PC-3 (cell line): ENCODE results near the gene SEMA4F. TPM values are rescaled to one million over a fixed set of nuclear protein-coding genes. Genes with fewer than 3 reads are reported as not detected.

ENCODE experiments used
- ATAC-seq: fragments of 200-7000 bp; cut with Tn5 transposase; 2 replicates; pipeline ENCODE4 v1.9.1; 2020; ENCODE audit warnings: mild to moderate bottlenecking, moderate library complexity
- BruUV-seq: library from RNA; stranded (reverse); fragments of 400-500 nt; replicated peaks from 2 replicates; lab custom pipeline; 2021; lab: Mats Ljungman, UMichigan
- CTCF ChIA-PET: fragments of 300-600 bp; sonication (Branson Sonifier 250); formaldehyde crosslinking; loops from one replicate; lab custom pipeline; 2022; ENCODE audit warnings: antibody characterized with exemption; lab: Charles Lee
- POLR2A ChIA-PET: fragments of 300-600 bp; sonication (Branson Sonifier 250); formaldehyde crosslinking; loops from one replicate; lab custom pipeline; 2022; ENCODE audit warnings: antibody characterized with exemption; ENCODE audit not compliant: unreplicated experiment; lab: Charles Lee
- DNase-seq: peaks from one replicate; pipeline ENCODE4 v3.0.0-alpha.2; 2015
- H2AFZ ChIP-seq: fragments of 300-600 bp; sonication (generic); 2 replicates; pipeline ENCODE4 v1.6.0; 2016; ENCODE audit warnings: antibody characterized with exemption, low read length
- H3F3A ChIP-seq: fragments of 300-600 bp; sonication (generic); one replicate; pipeline ENCODE4 v1.6.0; 2017; ENCODE audit warnings: antibody characterized with exemption, low read length, control low read depth, mild to moderate bottlenecking; ENCODE audit not compliant: unreplicated experiment
- H3K27ac ChIP-seq: fragments of 300-600 bp; sonication (generic); 2 replicates; pipeline ENCODE4 v1.5.1; 2016; ENCODE audit warnings: mild to moderate bottlenecking, low read length
- H3K27me3 ChIP-seq: fragments of 300-600 bp; sonication (generic); 2 replicates; pipeline ENCODE4 v1.6.1; 2016; ENCODE audit warnings: low read length, mixed read lengths
- H3K36me3 ChIP-seq: fragments of 300-600 bp; sonication (generic); 2 replicates; pipeline ENCODE4 v1.6.1; 2016; ENCODE audit warnings: low read depth, mixed run types, low read length, mixed read lengths
- H3K4me1 ChIP-seq: fragments of 300-600 bp; sonication (generic); 2 replicates; pipeline ENCODE4 v1.5.1; 2016; ENCODE audit warnings: low read length; ENCODE audit not compliant: insufficient read depth
- H3K4me2 ChIP-seq: fragments of 300-600 bp; sonication (generic); 2 replicates; pipeline ENCODE4 v1.6.0; 2016; ENCODE audit warnings: low read length
- H3K4me3 ChIP-seq: fragments of 300-600 bp; sonication (generic); 2 replicates; pipeline ENCODE4 v1.5.1; 2016; ENCODE audit warnings: mild to moderate bottlenecking, low read length, mixed read lengths
- H3K79me2 ChIP-seq: fragments of 300-600 bp; sonication (generic); 2 replicates; pipeline ENCODE4 v1.6.1; 2017; ENCODE audit warnings: low read length, mixed read lengths
- H3K9ac ChIP-seq: fragments of 300-600 bp; sonication (generic); 2 replicates; pipeline ENCODE4 v1.6.0; 2016; ENCODE audit warnings: mild to moderate bottlenecking, low read length
- H3K9me2 ChIP-seq: fragments of 300-600 bp; sonication (generic); replicated peaks from 2 replicates; pipeline ENCODE4 v1.6.1; 2016; ENCODE audit warnings: mixed run types, low read length, mixed read lengths
- H3K9me3 ChIP-seq: fragments of 300-600 bp; sonication (generic); 2 replicates; pipeline ENCODE4 v1.6.1; 2016; ENCODE audit warnings: low read length, mixed read lengths
- H4K20me1 ChIP-seq: fragments of 300-600 bp; sonication (generic); 2 replicates; pipeline ENCODE4 v1.6.1; 2016; ENCODE audit warnings: low read length, mixed read lengths
- EZH2 ChIP-seq: fragments of 300-600 bp; sonication (generic); IDR thresholded peaks from one replicate; pipeline ENCODE4 v1.6.1; 2017; ENCODE audit warnings: antibody characterized with exemption, mild to moderate bottlenecking, low read length; ENCODE audit not compliant: unreplicated experiment
- EZH2phosphoT487 ChIP-seq: fragments of 300-600 bp; sonication (generic); IDR thresholded peaks from 2 replicates; pipeline ENCODE4 v1.6.1; 2018; ENCODE audit warnings: mild to moderate bottlenecking, antibody characterized with exemption, low read length, borderline replicate concordance
- intact Hi-C: fragments of 100-400 bp; cut with micrococcal nuclease; formaldehyde crosslinking; loops from 2 replicates; pipeline ENCODE4 v1.9.0; 2023
- total RNA-seq: library from RNA; depleted of rRNA; stranded (reverse); fragments of >200 nt; gene quantifications from 2 replicates; pipeline ENCODE4 v1.2.3, GENCODE V29; 2014
- TF ChIP-seq, protein P1 (sequence below): fragments of 300-600 bp; sonication (generic); conservative IDR thresholded peaks from 2 replicates; pipeline ENCODE4 v1.5.1; 2017; ENCODE audit warnings: antibody characterized with exemption, low read depth, mild to moderate bottlenecking, low read length

SEMA4F gene
- total RNA-seq, 1 experiment from 2014 or later, result 13.9 TPM

DNA sequence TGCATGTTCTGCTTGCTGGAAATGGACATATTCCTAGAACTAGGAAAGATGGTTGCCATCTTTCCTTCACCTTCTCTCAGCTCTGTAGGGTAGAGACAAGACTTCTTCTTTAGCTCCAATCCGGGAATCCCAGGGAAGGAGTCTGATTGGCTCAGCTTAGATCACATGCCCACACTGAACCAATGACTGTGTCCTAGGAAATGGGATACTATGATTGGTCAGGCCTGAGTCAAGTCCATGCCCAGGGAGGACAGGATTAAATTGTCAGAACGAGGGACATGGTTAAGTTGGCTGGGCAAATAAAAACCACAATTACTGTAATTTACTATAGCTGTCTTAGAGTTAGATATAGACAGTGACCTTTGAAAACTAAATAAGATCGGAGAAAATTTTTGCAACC is 31.4 kb downstream of the SEMA4F start:
- Histone ChIP-seq H3K36me3 (no peaks in the 10 kb centered on the region), H3K27ac (no peak overlapping the region), H3K79me2 (no peaks in the 10 kb centered on the region), H3K4me2 (no peak overlapping the region), H3K9ac (no peak overlapping the region), H3K9me2 (no peaks in the 10 kb centered on the region), H3K4me1 (peaks cover 10% of the 10 kb centered on the region), H2AFZ (no peak overlapping the region), H4K20me1 (no peaks in the 10 kb centered on the region), H3K4me3 (no peak overlapping the region), H3K9me3 (no peaks in the 10 kb centered on the region), H3F3A (no peaks in the 10 kb centered on the region), H3K27me3 (no peaks in the 10 kb centered on the region)
- no peak for ATAC-seq
- CTCF ChIA-PET, result no interaction called here
- POLR2A ChIA-PET, result no interaction called here
- intact Hi-C loops, result no loop called here
- no peak for DNase-seq
- BruUV-seq, result no TSS peak
- TF ChIP-seq, protein P1, sequence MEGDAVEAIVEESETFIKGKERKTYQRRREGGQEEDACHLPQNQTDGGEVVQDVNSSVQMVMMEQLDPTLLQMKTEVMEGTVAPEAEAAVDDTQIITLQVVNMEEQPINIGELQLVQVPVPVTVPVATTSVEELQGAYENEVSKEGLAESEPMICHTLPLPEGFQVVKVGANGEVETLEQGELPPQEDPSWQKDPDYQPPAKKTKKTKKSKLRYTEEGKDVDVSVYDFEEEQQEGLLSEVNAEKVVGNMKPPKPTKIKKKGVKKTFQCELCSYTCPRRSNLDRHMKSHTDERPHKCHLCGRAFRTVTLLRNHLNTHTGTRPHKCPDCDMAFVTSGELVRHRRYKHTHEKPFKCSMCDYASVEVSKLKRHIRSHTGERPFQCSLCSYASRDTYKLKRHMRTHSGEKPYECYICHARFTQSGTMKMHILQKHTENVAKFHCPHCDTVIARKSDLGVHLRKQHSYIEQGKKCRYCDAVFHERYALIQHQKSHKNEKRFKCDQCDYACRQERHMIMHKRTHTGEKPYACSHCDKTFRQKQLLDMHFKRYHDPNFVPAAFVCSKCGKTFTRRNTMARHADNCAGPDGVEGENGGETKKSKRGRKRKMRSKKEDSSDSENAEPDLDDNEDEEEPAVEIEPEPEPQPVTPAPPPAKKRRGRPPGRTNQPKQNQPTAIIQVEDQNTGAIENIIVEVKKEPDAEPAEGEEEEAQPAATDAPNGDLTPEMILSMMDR, result no peak
- TF ChIP-seq EZH2phosphoT487, result no peak
- no peak for TF ChIP-seq EZH2

DNA sequence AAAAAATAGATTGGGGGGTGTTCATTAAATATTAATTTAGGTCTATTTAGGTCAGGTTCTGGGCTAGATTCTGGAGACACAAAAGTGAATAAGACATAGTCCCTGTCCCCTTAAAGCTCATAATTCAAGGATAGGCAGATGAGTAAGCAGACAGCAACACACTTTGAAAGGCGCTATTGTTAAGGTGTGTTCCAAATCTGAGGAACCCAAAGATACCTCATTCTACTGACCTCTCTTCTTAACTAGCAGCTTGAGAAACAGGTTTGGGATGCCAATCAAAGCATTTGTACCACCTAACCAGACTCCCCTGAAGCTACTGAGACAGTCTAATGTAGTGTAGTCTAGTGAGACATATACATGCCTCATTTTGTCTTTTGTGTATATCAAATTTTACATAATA is 34.8 kb downstream of the SEMA4F start:
- POLR2A ChIA-PET, result no interaction called here

DNA sequence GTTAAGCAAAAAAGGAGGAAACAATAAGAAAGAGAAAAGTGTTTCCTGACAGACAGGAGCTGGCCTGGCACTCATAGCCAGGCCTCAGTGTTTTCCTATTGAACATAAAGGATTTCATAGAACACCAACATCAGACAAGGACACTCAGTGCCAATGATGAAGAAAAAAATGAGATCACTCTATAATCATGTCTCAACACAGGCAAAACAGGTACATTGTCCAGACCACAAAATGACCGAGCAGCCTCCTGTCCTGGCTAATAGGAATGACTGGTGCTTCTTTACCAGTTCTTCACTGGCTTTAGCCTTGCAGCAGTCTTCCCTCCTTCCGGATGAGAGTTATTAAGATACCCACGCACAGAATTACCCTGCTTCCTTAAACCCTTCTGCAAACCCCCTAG is 35.6 kb downstream of the SEMA4F start:
- no TSS peak for BruUV-seq

More for the DNA sequence above, 34.8 kb downstream of the SEMA4F start:
- H3K79me2 ChIP-seq, result no peaks in the 10 kb centered on the region
- H3K4me1 ChIP-seq, result peaks cover 35% of the 10 kb centered on the region
- no peaks in the 10 kb centered on the region for H3K27me3 ChIP-seq
- peak overlapping the region; percentile 22; the same call in 1 of the 2 replicates for H3K4me2 ChIP-seq
- DNase-seq (peak; percentile 61), ATAC-seq (peak; percentile 42)
- no peaks in the 10 kb centered on the region for H4K20me1 ChIP-seq
- TF ChIP-seq EZH2phosphoT487 (no peak), EZH2 (no peak)
- TF ChIP-seq, protein P1, result no peak
- no peak overlapping the region for H3K9ac ChIP-seq
- CTCF ChIA-PET, result no interaction called here
- H3K36me3 ChIP-seq, result no peaks in the 10 kb centered on the region
- H3K27ac ChIP-seq, result no peak overlapping the region
- no TSS peak for BruUV-seq
- intact Hi-C loops, result no loop called here
- H3F3A ChIP-seq, result no peaks in the 10 kb centered on the region
- H2AFZ ChIP-seq, result no peak overlapping the region
- H3K4me3 ChIP-seq, result no peak overlapping the region
- H3K9me2 ChIP-seq, result no peaks in the 10 kb centered on the region
- H3K9me3 ChIP-seq, result no peaks in the 10 kb centered on the region

More for the DNA sequence above, 35.6 kb downstream of the SEMA4F start:
- DNase-seq (no peak), ATAC-seq (no peak)
- intact Hi-C loops, result loop anchor here (1.0 to 10.0 kb wide), 8 partner anchors 25 to 715 kb away; partner anchors contain the start of gene HK2
- CTCF ChIA-PET, result no interaction called here
- POLR2A ChIA-PET, result no interaction called here
- Histone ChIP-seq H3K4me1 (peaks cover 41% of the 10 kb centered on the region), H2AFZ (no peak overlapping the region), H3K27me3 (no peaks in the 10 kb centered on the region), H4K20me1 (no peaks in the 10 kb centered on the region), H3K36me3 (no peaks in the 10 kb centered on the region), H3K27ac (no peak overlapping the region), H3K4me3 (no peak overlapping the region), H3K9me3 (no peaks in the 10 kb centered on the region), H3K4me2 (no peak overlapping the region), H3F3A (no peaks in the 10 kb centered on the region), H3K79me2 (no peaks in the 10 kb centered on the region), H3K9me2 (no peaks in the 10 kb centered on the region), H3K9ac (no peak overlapping the region)
- TF ChIP-seq EZH2phosphoT487 (no peak), EZH2 (no peak)
- TF ChIP-seq, protein P1, result no peak
